ENCODE measurements around the gene SLC46A3. TPM values are rescaled to one million over a fixed set of nuclear protein-coding genes. Genes with fewer than 3 reads are reported as not detected.

The SLC46A3 gene
- total and polyA plus RNA-seq, 7 donors = 2.9 to 12.7 (median 5.8) TPM

GRCh38 chr13:28653111-28653510 lies 65.7 kb downstream of the SLC46A3 start:
- DNase-seq (no peak), ATAC-seq (no peak)
- Histone ChIP-seq H3K9me3 (no peaks in the 10 kb centered on the region), H3K4me3 (no peak overlapping the region), H3K36me3 (ENCODE audit: insufficient read depth in 1 of 2, low read depth in 1 of 2) (no peaks in the 10 kb centered on the region), H3K4me1 (peaks cover 16% of the 10 kb centered on the region), H3K27ac (no peak overlapping the region), H3K27me3 (ENCODE audit: insufficient read depth in 3 of 3, low read length in 2 of 3) (no peaks in the 10 kb centered on the region)
- 53 to 54% (median 54%) methylated on average over 1 of the region's 1 CpG for WGBS, 3 donors
- no peak for TF ChIP-seq CTCF (IDR thresholded peaks at IDR 0.05)
- intact Hi-C loops (cut with DNase I) = no loop called here

- Histone ChIP-seq H3K4me3 (no peak overlapping the region), H3K9me3 (no peaks in the 10 kb centered on the region), H3K27ac (no peak overlapping the region), H3K27me3 (ENCODE audit: insufficient read depth in 3 of 3, low read length in 2 of 3) (no peaks in the 10 kb centered on the region), H3K36me3 (ENCODE audit: insufficient read depth in 1 of 2, low read depth in 1 of 2) (no peaks in the 10 kb centered on the region), H3K4me1 (peaks cover 5% of the 10 kb centered on the region)
- DNase-seq (no peak), ATAC-seq (no peak)
- 73 to 78% (median 74%) methylated on average over 7 of the region's 7 CpGs for WGBS, 3 donors
- no peak for TF ChIP-seq CTCF (IDR thresholded peaks at IDR 0.05)
- intact Hi-C loops (cut with DNase I) = no loop called here
Observed at GRCh38 chr13:28651810-28652401, 66.9 kb downstream of the SLC46A3 start.

- H3K9me3 ChIP-seq = no peaks in the 10 kb centered on the region
- no peaks in the 10 kb centered on the region for H3K36me3 ChIP-seq (ENCODE audit: insufficient read depth in 1 of 2, low read depth in 1 of 2)
- H3K4me1 ChIP-seq = no peaks in the 10 kb centered on the region
- H3K27me3 ChIP-seq (ENCODE audit: insufficient read depth in 3 of 3, low read length in 2 of 3) = no peaks in the 10 kb centered on the region
- 90 to 95% (median 93%) methylated on average over 2 of the region's 2 CpGs for WGBS, 3 donors
- DNase-seq (no peak), ATAC-seq (no peak)
- TF ChIP-seq CTCF (IDR thresholded peaks at IDR 0.05) = no peak
- H3K27ac ChIP-seq = no peak overlapping the region
- no peak overlapping the region for H3K4me3 ChIP-seq
- intact Hi-C loops (cut with DNase I) = no loop called here
Observed at GRCh38 chr13:28650284-28650683, 68.5 kb downstream of the SLC46A3 start.

Other genes starting within 250 kb of the SLC46A3 start
- 10 to 100 TPM; 15.6 to 38.6 (median 24.4) TPM for gene FLT1, start 223.8 kb downstream of the SLC46A3 start, total RNA-seq
- 10 to 100 TPM in 2 of 3 donors, 1 to 10 TPM in 1; 9.0 to 11.2 (median 10.7) TPM for gene FLT1, start 223.8 kb downstream of the SLC46A3 start, polyA plus RNA-seq
- gene POMP, start 59.8 kb downstream of the SLC46A3 start, total RNA-seq = 100 to 1,000 TPM in 3 of 4 donors, 10 to 100 TPM in 1; 76.3 to 128 (median 122) TPM
- gene POMP, start 59.8 kb downstream of the SLC46A3 start, polyA plus RNA-seq = 100 to 1,000 TPM; 160 to 351 (median 247) TPM
- under 1 TPM in 2 of 4 donors, not detected in 2; 0.32 to 0.79 TPM for gene MTUS2, start 101.4 kb upstream of the SLC46A3 start, total RNA-seq
- under 1 TPM; 0.03 to 0.14 (median 0.03) TPM for gene MTUS2, start 101.4 kb upstream of the SLC46A3 start, polyA plus RNA-seq

Measured in psoas muscle (tissue), 8 donors.